OCI-LY1 (cell line): ENCODE data around the gene TARS3.

Experiments
- CTCF ChIP-seq: fragments of 200-600 bp; sonication (generic), shearing (Covaris generic); IDR thresholded peaks from 2 replicates; pipeline ENCODE4 v1.5.1; 2017; ENCODE audit warnings: mild to moderate bottlenecking, antibody characterized with exemption, low read length, moderate library complexity, mixed read lengths
- EZH2 ChIP-seq: fragments of 200-600 bp; sonication (generic), shearing (Covaris generic); IDR thresholded peaks from 2 replicates; pipeline ENCODE4 v1.8.0; 2017; ENCODE audit warnings: borderline replicate concordance, mixed run types, mild to moderate bottlenecking, antibody characterized with exemption, low read length, moderate library complexity, mixed read lengths

GRCh38 chr15:101660005-101660404 is 64.3 kb downstream of the TARS3 start:
- TF ChIP-seq CTCF = no peak
- no peak for TF ChIP-seq EZH2
